ENCODE results near the gene CRIM1. TPM values are rescaled to one million over a fixed set of nuclear protein-coding genes. Genes with fewer than 3 reads are reported as not detected.
"Not testable (repeated sequence)": the region's sequence is repeated elsewhere in the genome, so short reads cannot be mapped to it uniquely, and the experiment has no call there.

CRIM1 gene
- total RNA-seq, 6 experiments from 2014 or later, result 731 to 946 (median 839) TPM

GRCh38 chr2:36362291-36362690 lies 6.7 kb downstream of the CRIM1 start:
- Mint-ChIP-seq H3K27me3 (ENCODE audit: insufficient read depth) (peaks cover 9% of the 10 kb centered on the region), H3K4me1 (ENCODE audit: low read depth) (peaks cover 88% of the 10 kb centered on the region), H3K4me3 (peak overlapping the region; percentile 99), H3K27ac (peak overlapping the region; percentile 98), H3K9me3 (peaks cover 4% of the 10 kb centered on the region), H3K36me3 (ENCODE audit: low read depth) (peaks cover 67% of the 10 kb centered on the region)
- TF ChIP-seq CTCF (IDR thresholded peaks at IDR 0.05), result no peak
- DNase-seq, result peak; percentile 68

GRCh38 chr2:36363085-36363484 lies 7.5 kb downstream of the CRIM1 start:
- Mint-ChIP-seq H3K36me3 (ENCODE audit: low read depth) (peaks cover 63% of the 10 kb centered on the region), H3K4me1 (ENCODE audit: low read depth) (peaks cover 96% of the 10 kb centered on the region), H3K4me3 (peak overlapping the region; percentile 36; the same call in 1 of the 2 replicates), H3K27ac (peak overlapping the region; percentile 98)
- not testable (repeated sequence) for H3K27me3 Mint-ChIP-seq (ENCODE audit: insufficient read depth); H3K9me3 Mint-ChIP-seq; DNase-seq

- Mint-ChIP-seq H3K27me3 (ENCODE audit: insufficient read depth) (peaks cover 9% of the 10 kb centered on the region), H3K36me3 (ENCODE audit: low read depth) (peaks cover 55% of the 10 kb centered on the region), H3K4me3 (peak overlapping the region; percentile 48), H3K4me1 (ENCODE audit: low read depth) (peaks cover 100% of the 10 kb centered on the region), H3K27ac (peak overlapping the region; percentile 69), H3K9me3 (no peaks in the 10 kb centered on the region)
- no peak for DNase-seq
- TF ChIP-seq CTCF (IDR thresholded peaks at IDR 0.05), result no peak
Observed at GRCh38 chr2:36366491-36367120, 11.0 kb downstream of the CRIM1 start.

GRCh38 chr2:36367486-36367885 lies 11.9 kb downstream of the CRIM1 start:
- TF ChIP-seq CTCF (IDR thresholded peaks at IDR 0.05), result no peak
- Mint-ChIP-seq H3K36me3 (ENCODE audit: low read depth) (peaks cover 57% of the 10 kb centered on the region), H3K4me1 (ENCODE audit: low read depth) (peaks cover 100% of the 10 kb centered on the region), H3K27ac (peak overlapping the region; percentile 69), H3K27me3 (ENCODE audit: insufficient read depth) (peaks cover 9% of the 10 kb centered on the region), H3K4me3 (peak overlapping the region; percentile 48), H3K9me3 (no peaks in the 10 kb centered on the region)
- no peak for DNase-seq

GRCh38 chr2:36367895-36368353 lies 12.3 kb downstream of the CRIM1 start:
- H3K27ac Mint-ChIP-seq, result peak overlapping the region; percentile 69
- H3K36me3 Mint-ChIP-seq (ENCODE audit: low read depth), result peaks cover 61% of the 10 kb centered on the region
- TF ChIP-seq CTCF (IDR thresholded peaks at IDR 0.05), result no peak
- H3K4me3 Mint-ChIP-seq, result peak overlapping the region; percentile 48
- peaks cover 9% of the 10 kb centered on the region for H3K27me3 Mint-ChIP-seq (ENCODE audit: insufficient read depth)
- DNase-seq, result no peak
- H3K4me1 Mint-ChIP-seq (ENCODE audit: low read depth), result peaks cover 100% of the 10 kb centered on the region
- H3K9me3 Mint-ChIP-seq, result no peaks in the 10 kb centered on the region

- Mint-ChIP-seq H3K27me3 (ENCODE audit: insufficient read depth) (peaks cover 13% of the 10 kb centered on the region), H3K36me3 (ENCODE audit: low read depth) (peaks cover 67% of the 10 kb centered on the region), H3K4me1 (ENCODE audit: low read depth) (peaks cover 100% of the 10 kb centered on the region), H3K4me3 (peak overlapping the region; percentile 75; the same call in 1 of the 2 replicates), H3K9me3 (no peaks in the 10 kb centered on the region), H3K27ac (peak overlapping the region; percentile 69)
- DNase-seq, result no peak
- TF ChIP-seq CTCF (IDR thresholded peaks at IDR 0.05), result no peak
Observed at GRCh38 chr2:36368438-36368837, 12.9 kb downstream of the CRIM1 start.

Measured in HFFc6 (cell line).